Measurements from ENCODE around the gene SH2D3A.

- TF ChIP-seq ELF1 (IDR thresholded peaks at IDR 0.05; ENCODE audit: borderline replicate concordance, low read depth) = no peak
- TF ChIP-seq ATF3 (IDR thresholded peaks at IDR 0.05) = no peak
- no peak for TF ChIP-seq MAX (IDR thresholded peaks at IDR 0.05)
- TF ChIP-seq POLR2A (IDR thresholded peaks at IDR 0.05; ENCODE audit: borderline replicate concordance, extremely low read depth, insufficient read depth, insufficient read length) = no peak
- no peak for TF ChIP-seq EZH2 (IDR thresholded peaks at IDR 0.05)
Observed at GRCh38 chr19:6772028-6772865, 5.0 kb upstream of the SH2D3A start, which contains the start of gene VAV1.

Data from HCT116 (cell line).